Kidney (tissue), 14 donors: ENCODE data around the gene TPRX1. TPM values are rescaled to one million over a fixed set of nuclear protein-coding genes. Genes with fewer than 3 reads are reported as not detected.

Experiments used
- DNase-seq, 5 donors: peaks; one replicate each; pipeline ENCODE4 v3.0.0-alpha.2; 2013 to 2020
- FAIRE-seq: peaks from 2 replicates; lab custom pipeline; 2012; peaks lifted over from hg19 to GRCh38; lab: Jason Lieb, UNC
- H3K27ac ChIP-seq, 2 donors: one replicate each; pipeline ENCODE4 v1.7.0; 2013; ENCODE audit warnings: low read depth in 2 of 2, low read length in 2 of 2, inconsistent platforms in 1 of 2
- H3K27me3 ChIP-seq: one replicate; pipeline ENCODE4 v1.7.1; 2013; ENCODE audit warnings: low read length, inconsistent platforms; ENCODE audit not compliant: control insufficient read depth, insufficient read depth
- H3K36me3 ChIP-seq, 3 donors: one replicate each; pipeline versions ENCODE4 v1.7.0 to v1.7.1; 2013; ENCODE audit warnings: low read length in 3 of 3, control low read depth in 1 of 3, inconsistent platforms in 1 of 3; ENCODE audit not compliant: insufficient read depth in 3 of 3, control insufficient read depth in 2 of 3
- H3K4me1 ChIP-seq, 3 donors: one replicate each; pipeline versions ENCODE4 v1.7.0 to v1.7.1; 2013; ENCODE audit warnings: low read length in 3 of 3, inconsistent platforms in 1 of 3, low read depth in 1 of 3; ENCODE audit not compliant: control insufficient read depth in 2 of 3, insufficient read depth in 2 of 3
- H3K4me3 ChIP-seq, 3 donors: one replicate each; pipeline versions ENCODE4 v1.7.0 to v1.8.1; 2013; ENCODE audit warnings: low read length in 3 of 3, control low read depth in 1 of 3, inconsistent platforms in 1 of 3
- H3K9ac ChIP-seq, 3 donors: one replicate each; pipeline versions ENCODE4 v1.7.0 to v1.7.1; 2013; ENCODE audit warnings: low read length in 3 of 3, control low read depth in 1 of 3, inconsistent platforms in 1 of 3
- H3K9me3 ChIP-seq, 3 donors: one replicate each; pipeline versions ENCODE4 v1.7.0 to v1.7.1; 2013; ENCODE audit warnings: low read length in 3 of 3, control low read depth in 1 of 3, inconsistent platforms in 1 of 3; ENCODE audit not compliant: control insufficient read depth in 2 of 3, insufficient read depth in 1 of 3
- intact Hi-C: fragments of 100-400 bp; cut with DNase I; formaldehyde crosslinking; loops from one replicate; pipeline ENCODE4 v1.11.1; 2022
- polyA plus RNA-seq: library from polyadenylated mRNA; stranded (reverse); fragments of 350-450 nt; fragmentation: Illumina TruSeq; extraction: RNeasy Lipid Tissue Mini Kit (QIAGEN cat#74804); gene quantifications from one replicate; pipeline ENCODE4 v1.2.3, GENCODE V29; 2014; ENCODE audit warnings: low read depth, low replicate concordance; ENCODE audit not compliant: insufficient read depth
- total RNA-seq: library from RNA; stranded (reverse); fragmentation: NEBNext Ultra II Directional; extraction: Animal tissue kit (Norgen Biotek cat#: 25700); gene quantifications from one replicate; pipeline ENCODE4 v1.2.1, GENCODE V29; 2021
- TF ChIP-seq, protein P1 (sequence below): IDR thresholded peaks from 3 replicates; pipeline ENCODE4 v1.5.1; 2012; ENCODE audit warnings: mild to moderate bottlenecking, moderate library complexity, borderline replicate concordance; ENCODE audit not compliant: insufficient read depth; ENCODE audit errors: extremely low read depth
- donor health status: control.
- donor health status: control.
- donor health status: control.
- donor health status: control.
- donor health status: control.
- donor health status: DM: yes; HTN: yes; CAD: no.
- donor health status: Normal renal cell carcinoma (clear cell type).

Gene TPRX1
- total and polyA plus RNA-seq, 2 donors from 2014 or later, result not detected

DNA sequence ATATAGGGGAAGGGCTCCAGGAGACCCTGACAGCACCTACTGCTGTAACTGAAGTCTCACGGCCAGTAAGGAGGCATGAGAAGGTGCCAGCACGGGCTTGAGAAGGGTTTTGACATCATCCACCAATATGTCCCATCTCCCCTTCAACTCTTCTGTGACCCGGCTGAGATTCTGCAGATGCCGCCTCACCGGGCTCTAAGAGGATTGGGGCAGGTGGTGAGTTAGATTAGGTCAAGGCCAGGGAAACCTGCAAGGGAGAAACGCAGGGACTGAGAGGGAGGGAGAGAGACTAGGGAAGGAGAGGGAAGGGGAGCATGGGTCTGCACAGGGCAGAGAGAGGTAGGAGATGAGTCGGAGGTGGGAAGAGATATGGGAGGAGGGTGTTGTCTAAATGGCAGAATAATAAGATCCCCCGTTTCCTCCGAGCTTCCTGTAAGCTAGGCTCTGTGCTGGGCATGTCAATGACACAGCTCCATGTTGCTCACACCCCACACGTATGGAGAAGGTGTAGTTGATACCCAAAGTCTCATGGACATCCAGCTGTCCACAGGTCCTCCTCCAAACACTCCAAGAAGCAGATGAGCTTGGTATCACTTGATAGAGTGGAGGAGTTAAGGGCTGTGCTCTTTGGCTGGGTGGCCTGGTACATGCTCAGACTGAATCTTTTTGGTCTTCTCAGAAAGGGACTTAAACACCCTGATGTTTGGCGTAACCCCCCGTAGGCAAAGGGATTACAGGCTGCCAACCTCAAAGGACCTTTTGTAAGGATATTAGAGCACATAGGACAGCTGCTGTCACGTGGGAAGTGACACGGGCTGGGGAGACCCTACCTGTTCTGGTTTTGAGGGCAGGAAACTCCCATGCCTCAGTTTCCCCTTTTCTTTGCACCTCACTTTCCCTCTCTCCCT is 6.1 kb downstream of the TPRX1 start:
- Histone ChIP-seq H3K27ac (no peak overlapping the region), H3K4me1 (no peaks in the 10 kb centered on the region), H3K4me3 (no peak overlapping the region), H3K36me3 (no peaks in the 10 kb centered on the region), H3K9ac (no peak overlapping the region), H3K9me3 (no peaks in the 10 kb centered on the region), H3K27me3 (no peaks in the 10 kb centered on the region)
- no peak for DNase-seq
- intact Hi-C loops, result no loop called here
- TF ChIP-seq, protein P1, sequence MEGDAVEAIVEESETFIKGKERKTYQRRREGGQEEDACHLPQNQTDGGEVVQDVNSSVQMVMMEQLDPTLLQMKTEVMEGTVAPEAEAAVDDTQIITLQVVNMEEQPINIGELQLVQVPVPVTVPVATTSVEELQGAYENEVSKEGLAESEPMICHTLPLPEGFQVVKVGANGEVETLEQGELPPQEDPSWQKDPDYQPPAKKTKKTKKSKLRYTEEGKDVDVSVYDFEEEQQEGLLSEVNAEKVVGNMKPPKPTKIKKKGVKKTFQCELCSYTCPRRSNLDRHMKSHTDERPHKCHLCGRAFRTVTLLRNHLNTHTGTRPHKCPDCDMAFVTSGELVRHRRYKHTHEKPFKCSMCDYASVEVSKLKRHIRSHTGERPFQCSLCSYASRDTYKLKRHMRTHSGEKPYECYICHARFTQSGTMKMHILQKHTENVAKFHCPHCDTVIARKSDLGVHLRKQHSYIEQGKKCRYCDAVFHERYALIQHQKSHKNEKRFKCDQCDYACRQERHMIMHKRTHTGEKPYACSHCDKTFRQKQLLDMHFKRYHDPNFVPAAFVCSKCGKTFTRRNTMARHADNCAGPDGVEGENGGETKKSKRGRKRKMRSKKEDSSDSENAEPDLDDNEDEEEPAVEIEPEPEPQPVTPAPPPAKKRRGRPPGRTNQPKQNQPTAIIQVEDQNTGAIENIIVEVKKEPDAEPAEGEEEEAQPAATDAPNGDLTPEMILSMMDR, result no peak
- FAIRE-seq, result no peak

DNA sequence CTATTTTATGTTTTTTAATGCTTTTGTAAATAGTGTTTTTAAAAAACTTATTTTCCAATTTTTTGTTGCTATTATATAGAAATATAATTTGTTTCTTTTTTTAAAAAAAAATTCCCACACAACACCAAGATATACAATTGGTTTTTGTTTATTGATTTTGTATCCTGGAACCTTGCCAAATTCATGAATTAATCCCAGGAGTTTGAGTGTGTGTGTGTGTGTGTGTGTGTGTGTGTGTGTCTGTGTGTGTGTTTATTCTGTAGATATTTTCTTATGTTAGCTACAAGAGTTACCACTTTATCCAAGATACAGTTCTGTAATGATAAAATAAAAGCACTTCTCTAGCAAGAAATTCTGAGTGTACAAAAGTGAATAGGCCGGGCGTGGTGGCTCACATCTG is 7.6 kb downstream of the TPRX1 start:
- Histone ChIP-seq H3K36me3 (no peaks in the 10 kb centered on the region), H3K9ac (no peak overlapping the region), H3K9me3 (no peaks in the 10 kb centered on the region), H3K27me3 (no peaks in the 10 kb centered on the region), H3K27ac (no peak overlapping the region), H3K4me3 (no peak overlapping the region), H3K4me1 (no peaks in the 10 kb centered on the region)
- intact Hi-C loops, result no loop called here
- no peak for DNase-seq
- no peak for FAIRE-seq
- TF ChIP-seq, protein P1, result no peak

DNA sequence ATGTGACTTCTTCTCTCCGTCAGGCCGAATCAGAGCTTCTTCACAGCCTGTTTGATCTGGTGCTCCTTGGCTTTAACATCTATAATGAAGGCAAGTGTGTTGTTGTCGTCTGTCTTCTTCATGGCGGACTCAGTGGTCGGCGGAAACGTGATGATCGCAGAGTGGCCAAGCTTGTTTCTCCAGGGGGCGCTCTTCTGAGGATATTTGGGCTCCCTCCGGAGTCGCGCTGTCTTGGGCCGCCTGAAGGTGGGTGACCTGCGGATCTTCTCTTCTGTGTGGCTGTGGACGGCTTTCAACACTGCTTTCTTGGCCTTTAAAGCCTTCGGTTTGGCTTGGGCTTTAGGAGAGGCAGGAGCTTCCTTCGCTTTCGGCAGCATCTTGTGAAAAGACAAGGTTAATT is 9.8 kb downstream of the TPRX1 start:
- no peak for DNase-seq
- no peak overlapping the region for H3K27ac ChIP-seq
- H3K4me3 ChIP-seq, result no peak overlapping the region
- intact Hi-C loops, result no loop called here
- no peak for FAIRE-seq
- H3K9ac ChIP-seq, result no peak overlapping the region
- H3K27me3 ChIP-seq, result no peaks in the 10 kb centered on the region
- TF ChIP-seq, protein P1, result no peak
- H3K4me1 ChIP-seq, result no peaks in the 10 kb centered on the region
- no peaks in the 10 kb centered on the region for H3K36me3 ChIP-seq
- no peaks in the 10 kb centered on the region for H3K9me3 ChIP-seq
